Measurements from ENCODE around the gene EXOSC1. TPM values are rescaled to one million over a fixed set of nuclear protein-coding genes. Genes with fewer than 3 reads are reported as not detected.
A peak's percentile ranks its signal among the peaks of the same experiment; 100 is the strongest.

EXOSC1 gene
- total and polyA plus RNA-seq, 9 donors: 22.1 to 38.3 (median 26.9) TPM

DNA sequence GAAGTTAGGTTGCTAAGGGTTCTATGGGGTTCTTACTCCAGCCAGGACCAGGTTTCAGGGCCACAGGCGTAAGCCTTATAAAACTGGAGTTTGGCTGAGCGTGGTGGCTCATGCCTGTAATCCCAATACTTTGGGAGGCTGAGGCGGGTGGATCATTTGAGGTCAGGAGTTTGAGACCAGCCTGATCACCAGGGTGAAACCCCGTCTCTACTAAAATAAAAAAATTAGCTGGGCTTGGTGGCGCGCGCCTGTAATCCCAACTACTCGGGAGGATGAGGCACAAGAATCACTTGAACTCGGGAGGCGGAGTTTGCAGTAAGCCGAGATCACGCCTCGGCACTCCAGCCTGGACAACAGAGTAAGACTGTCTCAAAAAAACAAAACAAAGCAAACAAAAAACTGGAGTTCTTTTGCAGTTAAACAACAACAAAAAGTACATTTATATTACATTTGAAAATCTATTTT lies 44.3 kb downstream of the EXOSC1 start:
- Histone ChIP-seq H3K4me3 (peak overlapping the region; percentile 71), H3K36me3 (no peaks in the 10 kb centered on the region), H3K27ac (no peak overlapping the region), H3K4me1 (ENCODE audit: insufficient read depth) (peaks cover 4% of the 10 kb centered on the region), H3K9me3 (no peaks in the 10 kb centered on the region), H3K27me3 (no peaks in the 10 kb centered on the region)
- intact Hi-C loops (cut with DNase I): loop anchor here in 1 of 4 donors (10.0 kb wide), 1 partner anchor 213 kb away; no protein-coding TSS in a partner anchor
- 57 to 60% (median 59%) methylated on average over 13 of the region's 13 CpGs for WGBS, 3 donors
- TF ChIP-seq POLR2A (IDR thresholded peaks at IDR 0.05): no peak
- TF ChIP-seq EP300 (IDR thresholded peaks at IDR 0.05): no peak
- TF ChIP-seq, protein P1, sequence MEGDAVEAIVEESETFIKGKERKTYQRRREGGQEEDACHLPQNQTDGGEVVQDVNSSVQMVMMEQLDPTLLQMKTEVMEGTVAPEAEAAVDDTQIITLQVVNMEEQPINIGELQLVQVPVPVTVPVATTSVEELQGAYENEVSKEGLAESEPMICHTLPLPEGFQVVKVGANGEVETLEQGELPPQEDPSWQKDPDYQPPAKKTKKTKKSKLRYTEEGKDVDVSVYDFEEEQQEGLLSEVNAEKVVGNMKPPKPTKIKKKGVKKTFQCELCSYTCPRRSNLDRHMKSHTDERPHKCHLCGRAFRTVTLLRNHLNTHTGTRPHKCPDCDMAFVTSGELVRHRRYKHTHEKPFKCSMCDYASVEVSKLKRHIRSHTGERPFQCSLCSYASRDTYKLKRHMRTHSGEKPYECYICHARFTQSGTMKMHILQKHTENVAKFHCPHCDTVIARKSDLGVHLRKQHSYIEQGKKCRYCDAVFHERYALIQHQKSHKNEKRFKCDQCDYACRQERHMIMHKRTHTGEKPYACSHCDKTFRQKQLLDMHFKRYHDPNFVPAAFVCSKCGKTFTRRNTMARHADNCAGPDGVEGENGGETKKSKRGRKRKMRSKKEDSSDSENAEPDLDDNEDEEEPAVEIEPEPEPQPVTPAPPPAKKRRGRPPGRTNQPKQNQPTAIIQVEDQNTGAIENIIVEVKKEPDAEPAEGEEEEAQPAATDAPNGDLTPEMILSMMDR (IDR thresholded peaks at IDR 0.05): no peak
- no peak for DNase-seq

DNA sequence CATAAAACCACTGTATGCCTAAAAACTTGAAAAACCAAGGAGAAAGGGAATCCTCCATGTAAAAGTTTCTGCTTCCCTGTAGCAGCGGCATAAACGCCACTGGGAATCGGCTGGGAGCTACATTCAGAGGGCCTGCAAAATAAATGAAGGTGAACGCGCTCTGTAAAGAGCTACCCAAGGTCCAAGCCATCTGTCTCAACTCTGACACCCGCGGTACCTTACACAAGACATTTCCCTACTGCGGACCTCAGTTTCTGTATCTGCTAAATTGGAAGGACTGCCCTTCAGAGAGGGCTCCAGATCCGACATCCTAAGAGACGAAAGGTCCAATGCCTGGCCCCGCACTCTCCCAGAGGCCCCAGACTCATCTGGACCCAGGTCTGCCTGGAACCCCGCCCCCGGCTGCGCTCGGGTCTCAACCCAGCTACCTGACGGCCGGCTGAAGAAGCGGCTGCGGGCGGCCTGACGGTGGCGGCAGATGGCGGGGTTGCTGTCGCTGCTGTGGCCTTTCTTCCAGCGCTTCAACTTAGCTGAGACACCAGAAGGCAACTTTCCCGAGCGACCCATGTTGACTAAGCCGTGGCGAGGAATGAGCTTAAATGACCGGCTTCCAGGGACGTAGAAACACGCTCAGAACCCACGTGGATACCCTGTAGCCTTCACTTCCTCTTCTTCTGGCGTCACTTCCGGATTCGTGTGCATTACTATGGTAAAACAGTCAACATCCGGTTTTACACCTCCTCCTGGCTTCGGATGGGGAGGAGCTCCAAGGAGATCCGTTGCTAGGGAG lies 44.9 kb downstream of the EXOSC1 start, which contains the start of gene RRP12:
RRP12 (minus strand) TSS at position 676 of the 790 bp plus-strand sequence; CDS start at position 567, 109 bp downstream.
- TF ChIP-seq, protein P1 (IDR thresholded peaks at IDR 0.05): no peak
- TF ChIP-seq POLR2A (IDR thresholded peaks at IDR 0.05): peak; percentile 40

DNA sequence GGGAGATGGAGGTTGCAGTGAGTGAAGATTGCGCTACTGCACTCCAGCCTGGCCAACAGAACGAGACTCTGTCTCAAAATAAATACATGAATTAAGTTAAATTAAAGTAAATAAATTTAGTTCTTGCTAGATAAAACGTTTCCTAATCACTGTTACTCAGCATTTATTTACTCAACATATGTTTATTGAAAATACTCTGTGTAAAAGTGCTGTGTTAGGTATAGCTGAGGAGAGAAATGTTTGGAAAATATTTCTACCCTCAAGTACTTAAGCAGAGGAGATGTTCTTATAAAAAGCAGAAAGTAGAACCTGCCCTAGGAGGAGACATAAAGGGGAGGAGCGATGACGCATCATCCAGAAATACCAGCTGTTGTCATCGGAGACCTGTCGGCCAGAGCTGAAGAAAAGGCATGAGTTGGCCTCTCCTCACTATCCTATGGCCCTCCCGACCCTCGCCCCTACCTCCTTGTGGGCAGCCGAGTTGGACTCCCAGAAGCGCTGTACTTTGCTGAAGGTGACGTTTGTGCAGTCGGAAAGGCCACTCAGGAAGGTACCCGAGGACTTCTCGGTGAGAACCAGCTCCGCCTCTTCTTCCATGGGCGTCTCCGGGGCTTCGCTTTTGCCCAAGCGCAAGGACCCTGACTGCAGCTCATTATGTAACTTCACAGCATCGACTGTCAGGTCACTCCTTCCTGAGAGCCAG lies 45.8 kb downstream of the EXOSC1 start:
- DNase-seq: peak in 1 of 5 donors; percentile 27
- TF ChIP-seq, protein P1 (IDR thresholded peaks at IDR 0.05): no peak
- TF ChIP-seq EP300 (IDR thresholded peaks at IDR 0.05): no peak
- TF ChIP-seq POLR2A (IDR thresholded peaks at IDR 0.05): no peak

More for the DNA sequence above, 44.9 kb downstream of the EXOSC1 start, which contains the start of gene RRP12:
- Histone ChIP-seq H3K27me3 (no peaks in the 10 kb centered on the region), H3K27ac (no peak within 1 kb of the TSS), H3K4me3 (peak within 1 kb of the TSS; percentile 71), H3K36me3 (no peaks in the 10 kb centered on the region), H3K4me1 (ENCODE audit: insufficient read depth) (peaks cover 4% of the 10 kb centered on the region), H3K9me3 (no peaks in the 10 kb centered on the region)
- intact Hi-C loops (cut with DNase I): loop anchor here in 1 of 4 donors (10.0 kb wide), 1 partner anchor 214 kb away; no protein-coding TSS in a partner anchor
- whole genome bisulfite sequencing, 3 donors: 0 to 2% (median 1%) methylated on average over 38 to 39 of the region's 39 CpGs
- DNase-seq: peak; percentile 69 to 91 (median 82)

DNA sequence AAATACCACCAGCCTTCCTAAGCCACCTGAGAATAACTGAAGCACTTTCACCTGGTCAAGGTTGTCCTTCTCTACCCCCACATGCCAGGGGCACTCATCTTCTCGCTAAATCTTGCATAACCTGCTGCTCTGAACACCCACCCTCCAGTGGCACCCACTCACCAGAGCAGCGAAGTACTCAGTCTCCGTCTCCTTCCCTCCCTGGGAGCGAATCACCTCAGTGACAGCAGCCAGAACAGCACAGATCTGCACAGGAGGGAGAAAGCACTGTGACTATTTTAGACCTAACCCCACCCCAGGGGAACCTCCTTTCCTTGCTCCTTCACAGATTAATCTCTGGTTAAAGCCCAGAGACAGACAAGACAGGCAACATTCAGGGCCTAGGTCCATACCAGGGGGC lies 49.8 kb downstream of the EXOSC1 start:
- Histone ChIP-seq H3K27ac (no peak overlapping the region), H3K27me3 (no peaks in the 10 kb centered on the region), H3K4me1 (ENCODE audit: insufficient read depth) (peaks cover 4% of the 10 kb centered on the region), H3K9me3 (no peaks in the 10 kb centered on the region), H3K36me3 (no peaks in the 10 kb centered on the region), H3K4me3 (no peak overlapping the region)
- WGBS, 3 donors: 94 to 98% (median 96%) methylated on average over 4 of the region's 4 CpGs
- DNase-seq: no peak
- TF ChIP-seq POLR2A (IDR thresholded peaks at IDR 0.05) (no peak), EP300 (IDR thresholded peaks at IDR 0.05) (no peak)
- TF ChIP-seq, protein P1 (IDR thresholded peaks at IDR 0.05): no peak
- intact Hi-C loops (cut with DNase I): no loop called here

More for the DNA sequence above, 45.8 kb downstream of the EXOSC1 start:
- intact Hi-C loops (cut with DNase I): loop anchor here in 1 of 4 donors (10.0 kb wide), 1 partner anchor 215 kb away; no protein-coding TSS in a partner anchor
- H3K9me3 ChIP-seq: no peaks in the 10 kb centered on the region
- H3K27ac ChIP-seq: no peak overlapping the region
- H3K27me3 ChIP-seq: no peaks in the 10 kb centered on the region
- peaks cover 4% of the 10 kb centered on the region for H3K4me1 ChIP-seq (ENCODE audit: insufficient read depth)
- 27 to 46% (median 30%) methylated on average over 21 of the region's 21 CpGs for WGBS, 3 donors
- H3K36me3 ChIP-seq: no peaks in the 10 kb centered on the region
- H3K4me3 ChIP-seq: peak overlapping the region; percentile 71
